ENCODE measurements around the gene ATOH8. TPM values are rescaled to one million over a fixed set of nuclear protein-coding genes. Genes with fewer than 3 reads are reported as not detected.

ATOH8 gene
- total RNA-seq, 4 donors from 2014 or later: 13.2 to 83.0 (median 45.3) TPM

- H3K4me3 ChIP-seq: no peak overlapping the region
- DNase-seq: peak in 1 of 2 donors; percentile 12
- no peaks in the 10 kb centered on the region for H3K27me3 ChIP-seq
- no peaks in the 10 kb centered on the region for H3K9me3 ChIP-seq
- intact Hi-C loops (cut with DNase I; ENCODE audit: low total_unique reads): loop anchor here (5.0 kb wide), 1 partner anchor 65 kb away; no protein-coding TSS in a partner anchor
- H3K27ac ChIP-seq: peak overlapping the region in 1 of 2 donors; percentile 84
- no peaks in the 10 kb centered on the region for H3K36me3 ChIP-seq
- TF ChIP-seq POLR2A (IDR thresholded peaks at IDR 0.05) (no peak), CTCF (IDR thresholded peaks at IDR 0.05) (no peak)
- H3K4me1 ChIP-seq: peaks cover 5 to 36% of the 10 kb centered on the region in 2 donors
Observed at GRCh38 chr2:85797263-85797660, 43.5 kb downstream of the ATOH8 start.

DNA sequence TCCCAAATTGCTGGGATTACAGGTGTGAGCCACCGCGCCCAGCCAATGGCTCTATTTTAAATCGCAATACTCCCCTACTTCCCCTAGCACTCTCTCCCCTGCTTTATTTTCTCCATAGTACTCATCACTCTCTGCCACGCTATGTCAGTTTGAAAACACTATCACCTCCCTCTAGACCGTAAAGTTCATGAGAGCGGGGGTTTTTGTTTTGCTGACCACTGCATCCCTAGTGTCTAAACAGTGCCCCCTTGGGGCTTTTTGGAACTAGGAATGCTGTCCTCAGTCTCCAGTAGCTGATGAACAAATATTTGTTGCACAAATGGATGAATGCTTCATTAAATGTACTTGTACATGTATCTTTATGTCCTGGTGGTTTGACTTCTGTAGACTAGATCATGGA is 44.1 kb downstream of the ATOH8 start:
- no peaks in the 10 kb centered on the region for H3K36me3 ChIP-seq
- no peak overlapping the region for H3K4me3 ChIP-seq
- H3K27ac ChIP-seq: no peak overlapping the region
- H3K27me3 ChIP-seq: no peaks in the 10 kb centered on the region
- TF ChIP-seq CTCF (IDR thresholded peaks at IDR 0.05): peak; percentile 47 to 66 (median 62)
- no peak for TF ChIP-seq POLR2A (IDR thresholded peaks at IDR 0.05)
- peak in 1 of 2 donors; percentile 52 for DNase-seq
- intact Hi-C loops (cut with DNase I; ENCODE audit: low total_unique reads): loop anchor here (5.0 kb wide), 1 partner anchor 66 kb away; no protein-coding TSS in a partner anchor
- no peaks in the 10 kb centered on the region for H3K9me3 ChIP-seq
- peaks cover 3 to 29% of the 10 kb centered on the region in 2 donors for H3K4me1 ChIP-seq

DNA sequence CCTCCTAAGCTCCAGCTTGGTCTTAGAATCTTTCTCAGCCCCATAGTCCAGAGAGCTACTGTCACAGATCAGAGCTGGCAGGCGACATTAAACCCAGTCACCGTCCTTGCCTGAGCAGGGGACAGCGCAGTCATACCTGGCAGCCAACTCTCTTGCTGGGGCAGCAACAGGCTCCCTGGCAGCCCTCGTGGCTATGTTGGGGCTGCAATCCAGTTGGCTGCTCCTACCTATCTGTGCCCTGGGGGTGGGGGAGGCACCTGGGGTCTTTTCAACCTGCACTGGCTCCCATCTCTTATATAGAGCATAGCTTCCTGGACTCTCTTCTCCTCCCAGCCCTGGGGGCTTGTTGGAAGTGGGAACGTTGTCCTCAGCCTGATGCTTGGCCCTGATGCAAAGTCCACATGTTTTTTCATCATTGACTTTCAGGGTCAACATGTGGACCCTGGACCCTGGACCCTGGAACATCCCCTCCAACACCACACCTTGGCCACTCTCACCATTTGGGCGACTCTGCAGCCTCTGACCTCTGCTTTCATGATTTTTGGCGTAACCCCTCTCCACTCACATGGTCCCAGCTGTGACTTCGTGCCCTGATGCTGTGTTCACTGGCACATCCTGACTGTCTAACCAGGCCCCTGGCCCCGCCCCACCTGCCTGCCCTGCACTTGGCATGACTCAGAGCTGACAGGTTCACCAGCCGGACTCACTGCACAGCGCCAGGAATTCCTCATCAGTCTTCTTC is 45.6 kb downstream of the ATOH8 start:
- Histone ChIP-seq H3K27ac (no peak overlapping the region), H3K36me3 (no peaks in the 10 kb centered on the region), H3K27me3 (no peaks in the 10 kb centered on the region), H3K4me3 (no peak overlapping the region), H3K4me1 (peaks cover 0 to 22% of the 10 kb centered on the region in 2 donors), H3K9me3 (no peaks in the 10 kb centered on the region)
- DNase-seq: peak in 1 of 2 donors; percentile 15
- intact Hi-C loops (cut with DNase I; ENCODE audit: low total_unique reads): loop anchor here (5.0 kb wide), 1 partner anchor 67 kb away; no protein-coding TSS in a partner anchor
- no peak for TF ChIP-seq CTCF (IDR thresholded peaks at IDR 0.05)
- TF ChIP-seq POLR2A (IDR thresholded peaks at IDR 0.05): no peak

DNA sequence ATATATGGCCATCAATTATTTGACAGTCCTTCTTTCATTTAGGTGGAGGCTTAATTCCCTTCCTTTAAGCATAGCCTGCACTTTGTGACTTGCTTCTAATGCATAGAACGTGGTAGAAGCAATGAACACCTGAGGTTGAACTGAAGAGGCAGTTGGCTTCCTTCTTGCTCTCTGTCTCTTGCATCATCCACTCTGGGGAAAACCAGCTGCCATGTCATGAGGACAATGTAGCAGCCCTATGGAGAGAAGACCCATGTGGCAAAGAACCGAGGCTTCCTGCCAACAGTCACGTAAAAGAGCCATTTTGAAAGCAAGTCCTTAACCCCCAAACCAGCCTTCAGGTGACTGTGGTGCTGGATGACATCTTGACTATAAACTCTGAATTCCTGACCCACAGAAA is 46.8 kb downstream of the ATOH8 start:
- intact Hi-C loops (cut with DNase I; ENCODE audit: low total_unique reads): no loop called here
- no peak overlapping the region for H3K4me3 ChIP-seq
- H3K27me3 ChIP-seq: no peaks in the 10 kb centered on the region
- no peak overlapping the region for H3K27ac ChIP-seq
- TF ChIP-seq POLR2A (IDR thresholded peaks at IDR 0.05): no peak
- TF ChIP-seq CTCF (IDR thresholded peaks at IDR 0.05): no peak
- H3K4me1 ChIP-seq: peaks cover 0 to 10% of the 10 kb centered on the region in 2 donors
- peak in 1 of 2 donors; percentile 9 for DNase-seq
- no peaks in the 10 kb centered on the region for H3K36me3 ChIP-seq
- H3K9me3 ChIP-seq: no peaks in the 10 kb centered on the region

- Histone ChIP-seq H3K4me3 (no peak overlapping the region), H3K9me3 (no peaks in the 10 kb centered on the region), H3K27ac (no peak overlapping the region), H3K36me3 (no peaks in the 10 kb centered on the region), H3K27me3 (no peaks in the 10 kb centered on the region), H3K4me1 (no peaks in the 10 kb centered on the region)
- intact Hi-C loops (cut with DNase I; ENCODE audit: low total_unique reads): no loop called here
- no peak for TF ChIP-seq POLR2A (IDR thresholded peaks at IDR 0.05)
- no peak for TF ChIP-seq CTCF (IDR thresholded peaks at IDR 0.05)
- DNase-seq: peak in 1 of 2 donors; percentile 5
Observed at GRCh38 chr2:85801871-85802270, 48.1 kb downstream of the ATOH8 start.

Data from uterus (tissue), 4 donors.